Activated T-helper 1 cell treated with anti-CD3 and anti-CD28 coated beads, Interleukin-12 subunit alpha, Interleukin-12 subunit beta, Interleukin-2, Interleukin-4 antibody, amounts not matched to agents 30 ng/mL and 10 ng/mL and 1 ng/mL, durations not matched to agents 14 hours and 24 hours and 36 hours (primary cell): ENCODE results near the gene ERAP2. TPM values are rescaled to one million over a fixed set of nuclear protein-coding genes. Genes with fewer than 3 reads are reported as not detected.

Experiments
- DNase-seq: peaks from one replicate; pipeline ENCODE4 v3.0.0; 2021; ENCODE audit warnings: low spot score
- H3K27ac Mint-ChIP-seq: one replicate; pipeline ENCODE4 v1.8.0; 2021; ENCODE audit warnings: mild to moderate bottlenecking, mixed read lengths
- H3K27me3 Mint-ChIP-seq: one replicate; pipeline ENCODE4 v1.8.0; 2022; ENCODE audit warnings: mild to moderate bottlenecking, moderate library complexity, mixed read lengths; ENCODE audit not compliant: insufficient read depth
- H3K36me3 Mint-ChIP-seq: one replicate; pipeline ENCODE4 v1.8.0; 2021; ENCODE audit warnings: low read depth, mixed read lengths
- H3K4me1 Mint-ChIP-seq: one replicate; pipeline ENCODE4 v1.8.0; 2021; ENCODE audit warnings: low read depth, mixed read lengths
- H3K4me3 Mint-ChIP-seq: one replicate; pipeline ENCODE4 v1.8.0; 2021; ENCODE audit warnings: mild to moderate bottlenecking, moderate library complexity, mixed read lengths
- H3K9me3 Mint-ChIP-seq: one replicate; pipeline ENCODE4 v1.8.0; 2021; ENCODE audit warnings: mixed read lengths
- intact Hi-C: fragments of 100-400 bp; cut with micrococcal nuclease; formaldehyde crosslinking; loops from one replicate; pipeline ENCODE4 v1.15.1; 2024
- total RNA-seq: library from RNA; stranded (reverse); gene quantifications from 2 replicates; pipeline ENCODE4 v1.2.3, GENCODE V29; 2022

The ERAP2 gene
- total RNA-seq, 1 donor from 2014 or later: 52.9 TPM

DNA sequence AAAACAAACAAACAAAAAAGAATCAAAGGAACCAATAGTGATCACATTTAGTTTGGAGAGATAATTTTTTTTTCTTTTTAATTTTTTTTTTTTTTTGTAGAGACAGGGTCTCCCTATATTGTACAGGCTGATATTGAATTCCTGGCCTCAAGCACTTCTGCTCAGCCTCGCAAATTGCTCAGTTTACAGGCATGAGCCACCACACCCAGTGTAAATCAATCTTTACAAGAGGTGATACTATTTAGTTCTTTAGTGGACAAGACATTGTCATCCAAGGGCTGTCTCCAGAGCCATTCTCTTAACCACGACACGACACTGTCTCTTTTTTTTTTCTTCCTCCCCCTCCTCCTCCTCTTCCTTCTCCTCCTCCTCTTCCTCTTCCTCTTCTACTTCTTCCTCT, 29.6 kb downstream of the ERAP2 start:
- no peak overlapping the region for H3K4me3 Mint-ChIP-seq
- no peaks in the 10 kb centered on the region for H3K27me3 Mint-ChIP-seq
- H3K27ac Mint-ChIP-seq: no peak overlapping the region
- H3K4me1 Mint-ChIP-seq: peaks cover 9% of the 10 kb centered on the region
- no peaks in the 10 kb centered on the region for H3K9me3 Mint-ChIP-seq
- no peak for DNase-seq
- peaks cover 55% of the 10 kb centered on the region for H3K36me3 Mint-ChIP-seq
- intact Hi-C loops: no loop called here

DNA sequence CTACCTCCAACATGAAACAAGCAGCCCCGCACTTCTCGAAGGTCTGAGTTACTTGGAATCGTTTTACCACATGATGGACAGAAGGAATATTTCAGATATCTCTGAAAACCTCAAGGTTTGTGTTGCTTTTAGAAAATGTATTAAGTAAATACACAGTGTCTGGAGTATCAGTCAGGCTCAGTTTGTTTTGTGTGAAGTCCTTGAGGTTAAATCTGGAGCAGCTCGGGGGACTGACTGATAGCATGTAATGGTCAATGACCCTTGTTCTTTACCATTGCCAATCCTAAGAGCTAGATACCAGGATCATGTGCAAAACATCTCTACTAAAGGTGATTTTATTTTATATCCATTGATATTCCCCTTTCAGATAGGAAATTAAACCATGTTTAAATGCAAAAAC, 32.7 kb downstream of the ERAP2 start:
- Mint-ChIP-seq H3K36me3 (peaks cover 43% of the 10 kb centered on the region), H3K4me3 (no peak overlapping the region), H3K27me3 (no peaks in the 10 kb centered on the region), H3K27ac (no peak overlapping the region), H3K4me1 (peaks cover 9% of the 10 kb centered on the region), H3K9me3 (no peaks in the 10 kb centered on the region)
- intact Hi-C loops: no loop called here
- DNase-seq: no peak

DNA sequence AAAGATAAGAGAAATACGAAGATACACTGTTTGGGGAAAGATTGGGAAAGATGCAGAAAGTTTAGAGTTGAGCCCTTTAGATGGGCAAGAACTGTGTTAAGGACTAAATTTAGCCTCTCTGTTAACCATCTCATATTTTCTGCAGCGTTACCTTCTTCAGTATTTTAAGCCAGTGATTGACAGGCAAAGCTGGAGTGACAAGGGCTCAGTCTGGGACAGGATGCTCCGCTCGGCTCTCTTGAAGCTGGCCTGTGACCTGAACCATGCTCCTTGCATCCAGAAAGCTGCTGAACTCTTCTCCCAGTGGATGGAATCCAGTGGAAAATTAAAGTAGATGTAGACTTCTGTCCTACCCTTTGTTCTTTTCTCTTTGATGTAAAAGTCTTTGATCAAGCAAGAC, 33.1 kb downstream of the ERAP2 start:
- no peaks in the 10 kb centered on the region for H3K27me3 Mint-ChIP-seq
- peaks cover 13% of the 10 kb centered on the region for H3K4me1 Mint-ChIP-seq
- intact Hi-C loops: no loop called here
- H3K36me3 Mint-ChIP-seq: peaks cover 43% of the 10 kb centered on the region
- no peak for DNase-seq
- H3K4me3 Mint-ChIP-seq: no peak overlapping the region
- no peak overlapping the region for H3K27ac Mint-ChIP-seq
- H3K9me3 Mint-ChIP-seq: no peaks in the 10 kb centered on the region

DNA sequence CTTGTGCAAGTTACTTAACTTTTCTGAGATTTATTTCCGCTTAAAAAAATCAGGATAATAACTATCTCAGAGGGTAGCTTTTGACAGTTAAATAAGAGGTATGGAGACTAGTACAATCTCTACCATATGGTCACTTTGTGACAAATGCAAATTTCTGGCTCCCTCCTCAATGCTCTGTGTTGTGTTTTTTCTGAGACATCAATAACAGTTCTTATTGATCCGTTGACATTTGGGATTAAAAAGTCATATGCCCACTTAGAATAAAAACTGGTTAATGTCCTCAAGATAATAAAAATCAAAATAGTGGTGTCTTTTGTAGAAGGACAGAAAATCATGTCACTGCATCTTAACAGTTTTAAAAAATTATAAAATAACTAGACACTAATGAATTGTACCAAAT, 34.8 kb downstream of the ERAP2 start:
- H3K36me3 Mint-ChIP-seq: peaks cover 39% of the 10 kb centered on the region
- DNase-seq: no peak
- no peak overlapping the region for H3K4me3 Mint-ChIP-seq
- intact Hi-C loops: no loop called here
- H3K27me3 Mint-ChIP-seq: no peaks in the 10 kb centered on the region
- no peak overlapping the region for H3K27ac Mint-ChIP-seq
- H3K9me3 Mint-ChIP-seq: no peaks in the 10 kb centered on the region
- peaks cover 7% of the 10 kb centered on the region for H3K4me1 Mint-ChIP-seq

DNA sequence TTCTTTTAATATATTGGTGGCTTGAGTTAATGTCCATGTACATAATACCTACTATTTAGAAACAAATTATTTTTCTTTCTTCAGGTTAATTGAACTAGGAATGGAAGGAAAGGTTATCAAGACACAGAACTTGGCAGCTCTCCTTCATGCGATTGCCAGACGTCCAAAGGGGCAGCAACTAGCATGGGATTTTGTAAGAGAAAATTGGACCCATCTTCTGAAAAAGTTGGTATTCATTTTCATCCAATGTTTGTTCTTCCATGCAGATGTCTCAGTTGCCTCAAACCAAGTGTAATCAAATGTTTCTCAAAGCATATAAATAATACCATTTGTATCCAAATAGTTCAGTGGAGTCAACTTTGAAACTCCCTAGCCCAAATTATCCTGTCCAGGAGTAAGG, 36.9 kb downstream of the ERAP2 start:
- Mint-ChIP-seq H3K9me3 (no peaks in the 10 kb centered on the region), H3K4me3 (no peak overlapping the region), H3K36me3 (peaks cover 49% of the 10 kb centered on the region), H3K27ac (no peak overlapping the region), H3K4me1 (peaks cover 9% of the 10 kb centered on the region), H3K27me3 (no peaks in the 10 kb centered on the region)
- intact Hi-C loops: no loop called here
- no peak for DNase-seq

DNA sequence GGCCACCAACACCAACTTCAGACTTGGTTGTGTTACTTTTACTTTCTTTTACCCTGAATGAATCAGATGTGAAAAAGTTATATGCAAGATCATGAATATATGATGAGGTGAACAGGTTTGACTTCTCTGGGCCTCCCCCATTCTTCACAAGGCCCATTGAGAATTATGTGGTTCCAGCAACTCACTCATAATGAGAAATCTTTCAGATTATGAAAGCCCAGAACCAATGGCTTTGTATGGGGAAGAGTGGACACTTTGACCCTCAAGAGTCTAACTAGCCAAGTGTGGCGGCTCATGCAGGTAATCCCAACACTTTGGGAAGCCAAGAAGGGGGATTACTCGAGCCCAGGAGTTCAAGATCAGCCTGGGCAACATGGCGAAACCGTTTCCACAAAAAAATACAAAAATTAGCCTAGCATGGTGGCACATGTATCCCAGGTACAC, 43.5 kb downstream of the ERAP2 start:
- intact Hi-C loops: loop anchor here (1.0 kb wide), 4 partner anchors 15 to 49 kb away; no protein-coding TSS in a partner anchor
- DNase-seq: no peak
- H3K36me3 Mint-ChIP-seq: peaks cover 43% of the 10 kb centered on the region

DNA sequence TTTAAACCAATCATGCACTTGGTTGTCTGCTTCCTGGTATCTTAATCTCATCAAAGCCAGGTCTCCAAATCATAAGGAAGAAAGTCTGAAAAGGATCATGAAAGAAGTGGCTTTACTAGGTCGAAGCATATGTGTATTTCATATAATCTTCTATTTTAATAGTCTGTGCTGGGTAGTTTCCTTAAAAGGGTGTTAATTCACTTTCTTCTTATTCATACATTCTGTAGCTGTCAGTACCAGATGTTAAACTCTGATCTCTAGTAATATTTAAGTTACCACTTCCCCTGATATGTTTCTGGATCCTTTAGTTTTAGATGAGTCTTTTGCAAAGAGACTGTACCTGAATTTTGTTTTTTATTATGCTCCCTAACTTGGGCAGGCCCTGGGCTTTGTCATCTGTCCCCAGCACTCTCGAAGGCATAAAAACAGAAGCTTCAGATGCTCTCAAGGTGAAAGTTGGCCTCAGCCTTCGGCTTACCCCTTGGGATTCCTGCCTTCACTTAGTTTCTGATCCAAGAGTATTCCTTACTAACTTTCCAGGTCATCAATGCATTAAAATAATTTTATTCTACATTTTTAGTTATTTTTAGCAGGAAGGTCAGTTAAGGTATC, 44.5 kb downstream of the ERAP2 start:
- DNase-seq: no peak
- H3K9me3 Mint-ChIP-seq: no peaks in the 10 kb centered on the region
- H3K27me3 Mint-ChIP-seq: no peaks in the 10 kb centered on the region
- H3K4me3 Mint-ChIP-seq: no peak overlapping the region
- H3K36me3 Mint-ChIP-seq: peaks cover 42% of the 10 kb centered on the region
- H3K4me1 Mint-ChIP-seq: peaks cover 41% of the 10 kb centered on the region
- H3K27ac Mint-ChIP-seq: no peak overlapping the region
- intact Hi-C loops: no loop called here

More for the DNA sequence above, 43.5 kb downstream of the ERAP2 start:
- Mint-ChIP-seq H3K27ac (no peak overlapping the region), H3K9me3 (no peaks in the 10 kb centered on the region), H3K27me3 (no peaks in the 10 kb centered on the region), H3K4me1 (peaks cover 41% of the 10 kb centered on the region), H3K4me3 (no peak overlapping the region)

DNA sequence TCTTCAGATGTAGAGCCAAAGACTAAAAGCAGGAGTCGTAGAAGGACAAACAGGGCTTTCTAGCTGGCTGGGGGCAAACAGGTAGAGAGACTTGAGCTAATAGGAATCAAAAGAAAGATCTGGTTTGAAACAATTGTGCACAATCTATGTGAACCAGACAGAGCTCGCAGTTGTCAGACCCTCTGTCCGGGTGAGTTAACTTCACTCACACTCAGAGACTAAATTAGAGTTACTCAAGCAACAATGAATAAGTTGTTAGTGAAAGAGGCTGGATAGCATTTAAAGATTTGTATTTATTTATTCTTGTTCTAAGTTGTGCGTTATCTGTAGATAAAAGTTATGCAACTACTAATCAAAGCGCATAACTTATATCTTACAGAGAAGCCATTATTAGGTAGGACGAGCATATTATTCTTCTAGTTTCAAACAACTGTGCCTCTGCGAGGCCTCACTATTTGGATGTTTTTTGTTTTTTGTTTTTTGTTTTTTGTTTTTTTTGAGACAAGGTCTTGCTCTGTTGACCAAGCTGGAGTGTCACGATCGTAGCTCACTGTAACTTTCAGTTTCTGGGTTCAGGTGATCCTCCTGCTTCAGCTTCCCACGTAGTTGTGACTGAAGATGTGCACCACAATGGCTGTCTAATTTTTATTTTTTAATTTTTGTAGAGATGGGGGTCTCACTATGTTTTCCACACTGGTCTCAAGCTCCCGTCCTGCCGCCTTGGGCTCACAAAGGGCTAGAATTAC, 46.4 kb downstream of the ERAP2 start:
- H3K27ac Mint-ChIP-seq: no peak overlapping the region
- intact Hi-C loops: no loop called here
- no peak for DNase-seq
- no peaks in the 10 kb centered on the region for H3K27me3 Mint-ChIP-seq
- peaks cover 36% of the 10 kb centered on the region for H3K36me3 Mint-ChIP-seq
- no peaks in the 10 kb centered on the region for H3K9me3 Mint-ChIP-seq
- H3K4me3 Mint-ChIP-seq: no peak overlapping the region
- peaks cover 41% of the 10 kb centered on the region for H3K4me1 Mint-ChIP-seq

DNA sequence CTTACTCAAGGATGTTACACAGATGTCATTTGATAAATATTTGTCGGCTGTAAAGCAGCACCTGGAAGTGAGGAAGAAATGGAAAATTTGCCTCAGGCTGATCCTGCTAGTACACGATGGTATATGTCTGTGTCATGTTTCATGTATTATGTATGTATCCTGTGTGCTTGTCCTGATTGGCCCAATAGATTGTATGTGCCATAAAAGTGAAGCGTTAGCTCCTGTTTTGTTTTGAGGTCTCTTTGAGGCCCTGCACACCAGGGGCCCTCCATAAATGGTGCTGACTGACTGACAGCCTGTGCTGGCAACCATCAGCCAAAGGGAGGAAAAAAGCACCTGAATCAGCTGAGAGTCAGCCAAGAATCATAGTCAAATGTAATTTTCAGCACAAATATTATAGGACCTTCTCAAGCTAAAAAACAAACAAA, 47.7 kb downstream of the ERAP2 start:
- intact Hi-C loops: loop anchor here (1.0 kb wide), 1 partner anchor 10 kb away; no protein-coding TSS in a partner anchor
- DNase-seq: no peak
- H3K4me3 Mint-ChIP-seq: no peak overlapping the region
- peaks cover 41% of the 10 kb centered on the region for H3K4me1 Mint-ChIP-seq
- H3K9me3 Mint-ChIP-seq: no peaks in the 10 kb centered on the region
- H3K36me3 Mint-ChIP-seq: peaks cover 27% of the 10 kb centered on the region
- H3K27me3 Mint-ChIP-seq: no peaks in the 10 kb centered on the region
- peak overlapping the region; percentile 41 for H3K27ac Mint-ChIP-seq

DNA sequence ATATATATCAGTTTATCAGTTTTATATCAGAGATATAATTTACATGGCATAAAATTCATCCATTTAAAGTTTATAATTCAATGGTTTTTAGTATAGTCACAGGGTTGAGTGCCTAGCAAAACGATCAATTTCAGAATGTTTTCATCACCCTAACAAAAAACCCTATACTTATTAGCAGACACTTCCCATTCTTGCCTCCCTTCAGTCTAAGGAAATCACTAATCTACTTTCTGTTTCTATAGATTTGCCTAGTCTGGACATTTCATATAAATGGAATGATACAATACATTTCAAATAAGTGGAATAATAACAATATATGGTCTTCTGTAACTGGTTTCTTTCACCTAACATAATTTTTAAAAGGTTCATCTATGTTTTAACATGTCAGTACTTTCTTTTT, 50.0 kb downstream of the ERAP2 start:
- intact Hi-C loops: no loop called here

DNA sequence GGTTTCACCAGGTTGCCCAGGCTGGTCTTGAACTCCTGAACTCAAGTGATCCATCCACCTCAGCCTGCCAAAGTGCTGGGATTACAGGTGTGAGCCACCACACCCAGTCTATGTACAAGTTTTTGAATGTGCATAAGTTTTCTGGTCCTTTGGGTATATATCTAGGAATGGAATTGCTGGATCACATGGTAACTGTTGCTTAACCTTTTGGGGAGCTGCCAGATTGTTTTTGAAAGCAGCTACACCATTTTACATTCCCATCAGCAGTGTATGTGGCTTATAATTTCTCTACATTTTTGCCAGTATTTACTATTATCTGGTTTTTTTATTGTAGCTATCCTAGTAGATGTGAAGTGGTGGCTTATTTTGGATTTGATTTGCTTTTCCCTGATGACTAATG, 50.7 kb downstream of the ERAP2 start:
- intact Hi-C loops: no loop called here
- DNase-seq: no peak
- Mint-ChIP-seq H3K27ac (no peak overlapping the region), H3K4me3 (no peak overlapping the region), H3K9me3 (no peaks in the 10 kb centered on the region), H3K4me1 (peaks cover 49% of the 10 kb centered on the region), H3K27me3 (no peaks in the 10 kb centered on the region), H3K36me3 (peaks cover 24% of the 10 kb centered on the region)

More for the DNA sequence above, 50.0 kb downstream of the ERAP2 start:
- Mint-ChIP-seq H3K9me3 (no peaks in the 10 kb centered on the region), H3K27ac (no peak overlapping the region), H3K4me1 (peaks cover 47% of the 10 kb centered on the region), H3K4me3 (no peak overlapping the region), H3K36me3 (peaks cover 27% of the 10 kb centered on the region), H3K27me3 (no peaks in the 10 kb centered on the region)
- no peak for DNase-seq

DNA sequence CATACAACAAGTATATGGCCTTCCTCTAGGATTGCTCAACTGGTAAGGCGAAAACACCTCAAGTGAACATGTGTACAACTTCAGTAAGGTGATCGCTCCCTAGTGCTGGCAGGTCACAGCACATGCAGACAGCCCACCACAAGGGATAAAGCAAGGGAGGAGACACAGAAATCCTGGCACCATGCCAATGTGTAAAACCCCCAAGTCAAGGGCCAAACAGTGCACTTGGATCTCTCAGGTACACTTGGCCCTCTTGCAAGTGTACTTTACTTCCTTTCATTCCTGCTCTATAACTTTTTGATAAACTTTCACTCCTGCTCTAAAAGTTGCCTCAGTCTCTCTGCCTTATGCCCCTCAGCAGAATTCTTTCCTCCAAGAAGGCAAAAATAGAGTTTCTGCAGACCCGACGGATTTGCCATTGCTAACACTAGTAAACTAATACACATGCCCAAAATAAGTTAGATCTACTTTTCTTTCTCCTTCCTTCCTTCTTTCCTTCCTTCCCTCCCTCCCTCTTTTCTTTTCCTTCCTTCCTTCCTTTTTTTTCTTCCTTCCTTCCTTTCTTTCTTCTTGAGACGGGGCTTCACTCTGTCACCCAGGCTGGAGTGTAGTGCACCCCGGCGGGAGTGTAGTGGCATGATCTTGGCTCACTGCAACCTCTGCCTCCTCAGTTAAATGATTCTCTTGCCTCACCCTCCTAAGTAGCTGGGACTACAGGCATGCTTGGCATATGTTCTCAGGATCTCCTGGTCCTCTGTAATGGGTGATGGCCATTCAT, 52.8 kb downstream of the ERAP2 start:
- Mint-ChIP-seq H3K36me3 (peaks cover 16% of the 10 kb centered on the region), H3K27ac (no peak overlapping the region), H3K27me3 (no peaks in the 10 kb centered on the region), H3K4me1 (peaks cover 54% of the 10 kb centered on the region), H3K4me3 (no peak overlapping the region), H3K9me3 (no peaks in the 10 kb centered on the region)
- intact Hi-C loops: no loop called here
- DNase-seq: no peak

DNA sequence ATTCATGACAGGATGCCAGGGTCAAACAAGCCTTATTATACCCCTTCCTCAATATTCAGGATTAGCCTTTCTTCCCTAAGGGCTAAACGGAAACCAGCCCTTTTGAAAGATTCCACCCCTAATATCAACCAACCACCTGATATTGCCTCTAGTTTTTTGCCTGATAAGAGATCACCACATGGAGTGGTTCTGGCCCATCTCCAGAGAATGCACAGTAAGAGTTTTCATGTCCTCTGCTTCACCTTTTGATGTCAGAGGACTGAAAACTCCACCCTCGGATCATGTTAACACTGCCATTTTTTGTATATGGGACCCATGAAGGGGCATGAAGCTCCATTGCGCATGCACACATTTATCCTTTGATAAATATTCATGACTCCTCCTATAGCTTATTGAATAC, 53.8 kb downstream of the ERAP2 start:
- DNase-seq: no peak
- H3K4me1 Mint-ChIP-seq: peaks cover 54% of the 10 kb centered on the region
- H3K27ac Mint-ChIP-seq: no peak overlapping the region
- H3K27me3 Mint-ChIP-seq: no peaks in the 10 kb centered on the region
- H3K36me3 Mint-ChIP-seq: peaks cover 14% of the 10 kb centered on the region
- no peaks in the 10 kb centered on the region for H3K9me3 Mint-ChIP-seq
- intact Hi-C loops: loop anchor here (10.0 kb wide), 2 partner anchors 395 to 1375 kb away; partner anchors contain the start of genes ARSK and SKIC3
- H3K4me3 Mint-ChIP-seq: no peak overlapping the region
